DOHH2 (cell line): ENCODE data around the gene AFAP1L1.

Experiments
- CTCF ChIP-seq: fragments of 200-600 bp; sonication (generic); IDR thresholded peaks from one replicate; pipeline ENCODE4 v1.5.1; 2014; ENCODE audit warnings: antibody characterized with exemption, mild to moderate bottlenecking, low read depth, low read length; ENCODE audit not compliant: poor library complexity, severe bottlenecking
- EZH2phosphoT487 ChIP-seq: fragments of 200-600 bp; sonication (generic); IDR thresholded peaks from 2 replicates; pipeline ENCODE4 v1.6.1; 2017; ENCODE audit warnings: borderline replicate concordance, mild to moderate bottlenecking, antibody characterized with exemption, low read length, moderate library complexity, mixed read lengths

GRCh38 chr5:149257889-149258705, 13.6 kb upstream of the AFAP1L1 start:
- TF ChIP-seq CTCF (no peak), EZH2phosphoT487 (no peak)
